Astrocyte (in vitro differentiated cells and primary cell): Measurements from ENCODE around the gene PSMG2. TPM values are rescaled to one million over a fixed set of nuclear protein-coding genes. Genes with fewer than 3 reads are reported as not detected.

Experiments used
- DNase-seq: peaks from one replicate; pipeline ENCODE4 v3.0.0-alpha.2; 2010; ENCODE audit warnings: low read depth
- FAIRE-seq: peaks from 2 replicates; lab custom pipeline; 2011; peaks lifted over from hg19 to GRCh38; lab: Jason Lieb, UNC
- H2AFZ ChIP-seq: 2 replicates; pipeline ENCODE4 v1.6.0; 2012; ENCODE audit warnings: low read depth, low read length, inconsistent platforms
- H3K27ac ChIP-seq: 2 replicates; pipeline ENCODE4 v1.5.1; 2011; ENCODE audit warnings: low read depth, low read length, inconsistent platforms
- H3K27me3 ChIP-seq: 2 replicates; pipeline ENCODE4 v1.6.0; 2011; ENCODE audit warnings: low read length, inconsistent platforms; ENCODE audit not compliant: insufficient read depth
- H3K36me3 ChIP-seq: 2 replicates; pipeline ENCODE4 v1.5.1; 2011; ENCODE audit warnings: low read length, inconsistent platforms; ENCODE audit not compliant: insufficient read depth
- H3K4me1 ChIP-seq: 2 replicates; pipeline ENCODE4 v1.5.1; 2011; ENCODE audit warnings: low read length, inconsistent platforms; ENCODE audit not compliant: insufficient read depth
- H3K4me2 ChIP-seq: 2 replicates; pipeline ENCODE4 v1.6.0; 2012; ENCODE audit warnings: low read length, inconsistent platforms
- H3K4me3 ChIP-seq: 2 replicates; pipeline ENCODE4 v1.5.1; 2011; ENCODE audit warnings: low read depth, mild to moderate bottlenecking, low read length, inconsistent platforms; ENCODE audit not compliant: insufficient read depth
- H3K79me2 ChIP-seq: 2 replicates; pipeline ENCODE4 v1.6.0; 2012; ENCODE audit warnings: mild to moderate bottlenecking, low read length, inconsistent platforms; ENCODE audit not compliant: insufficient read depth
- H3K9ac ChIP-seq: 2 replicates; pipeline ENCODE4 v1.6.0; 2012; ENCODE audit warnings: mild to moderate bottlenecking, low read length, inconsistent platforms
- H3K9me3 ChIP-seq: 2 replicates; pipeline ENCODE4 v1.5.1; 2012; ENCODE audit warnings: low read depth, mild to moderate bottlenecking, low read length, inconsistent platforms; ENCODE audit not compliant: insufficient read depth
- H4K20me1 ChIP-seq: 2 replicates; pipeline ENCODE4 v1.6.0; 2012; ENCODE audit warnings: low read length, inconsistent platforms; ENCODE audit not compliant: insufficient read depth
- H3K27ac Mint-ChIP-seq: one replicate; pipeline ENCODE4 v1.8.0; 2021; ENCODE audit warnings: mild to moderate bottlenecking, mixed read lengths; ENCODE audit not compliant: unreplicated experiment
- H3K27me3 Mint-ChIP-seq: one replicate; pipeline ENCODE4 v1.8.0; 2021; ENCODE audit warnings: low read depth, mixed read lengths; ENCODE audit not compliant: unreplicated experiment
- H3K36me3 Mint-ChIP-seq: one replicate; pipeline ENCODE4 v1.8.0; 2021; ENCODE audit warnings: low read depth, mixed read lengths; ENCODE audit not compliant: unreplicated experiment
- H3K4me1 Mint-ChIP-seq: one replicate; pipeline ENCODE4 v1.8.0; 2021; ENCODE audit warnings: low read depth, mixed read lengths; ENCODE audit not compliant: unreplicated experiment
- H3K4me3 Mint-ChIP-seq: one replicate; pipeline ENCODE4 v1.8.0; 2021; ENCODE audit warnings: mild to moderate bottlenecking, moderate library complexity, mixed read lengths; ENCODE audit not compliant: unreplicated experiment
- H3K9me3 Mint-ChIP-seq: one replicate; pipeline ENCODE4 v1.8.0; 2021; ENCODE audit warnings: mild to moderate bottlenecking, mixed read lengths; ENCODE audit not compliant: unreplicated experiment
- CTCF ChIP-seq: IDR thresholded peaks from 2 replicates; pipeline ENCODE4 v1.5.1; 2011; ENCODE audit warnings: low read depth, mild to moderate bottlenecking, inconsistent platforms, low read length, moderate library complexity; ENCODE audit not compliant: insufficient read depth
- EZH2 ChIP-seq: IDR thresholded peaks from 2 replicates; pipeline ENCODE4 v1.6.1; 2012; ENCODE audit warnings: mild to moderate bottlenecking, low read length, inconsistent platforms; ENCODE audit not compliant: insufficient read depth
- total RNA-seq: library from RNA; stranded (reverse); gene quantifications from 2 replicates; pipeline ENCODE4 v1.2.1, GENCODE V29; 2021

The PSMG2 gene
- total RNA-seq, 1 donor from 2014 or later, result 57.4 TPM

- Histone ChIP-seq H3K4me1 (peaks cover 6% of the 10 kb centered on the region), H3K4me3 (no peak overlapping the region), H2AFZ (no peak overlapping the region), H3K36me3 (no peaks in the 10 kb centered on the region), H3K9ac (no peak overlapping the region), H3K9me3 (no peaks in the 10 kb centered on the region), H3K27ac (no peak overlapping the region), H3K27me3 (no peaks in the 10 kb centered on the region), H3K79me2 (no peaks in the 10 kb centered on the region), H4K20me1 (no peaks in the 10 kb centered on the region), H3K4me2 (no peak overlapping the region)
- DNase-seq (peak; percentile 50), FAIRE-seq (no peak)
- TF ChIP-seq EZH2, result no peak
- TF ChIP-seq CTCF, result peak; percentile 62
- no peak overlapping the region for H3K27ac Mint-ChIP-seq
- H3K36me3 Mint-ChIP-seq, result no peaks in the 10 kb centered on the region
- peaks cover 7% of the 10 kb centered on the region for H3K4me1 Mint-ChIP-seq
- H3K9me3 Mint-ChIP-seq, result peaks cover 2% of the 10 kb centered on the region
- H3K27me3 Mint-ChIP-seq, result no peaks in the 10 kb centered on the region
- no peak overlapping the region for H3K4me3 Mint-ChIP-seq
Measured at GRCh38 chr18:12744103-12744502, 41.3 kb downstream of the PSMG2 start.

GRCh38 chr18:12745095-12745795 lies 42.4 kb downstream of the PSMG2 start:
- no peak for TF ChIP-seq CTCF
- TF ChIP-seq EZH2, result no peak
- no peaks in the 10 kb centered on the region for H3K9me3 ChIP-seq
- H3K4me3 ChIP-seq, result no peak overlapping the region
- H2AFZ ChIP-seq, result no peak overlapping the region
- no peak overlapping the region for H3K4me2 ChIP-seq
- Mint-ChIP-seq H3K4me1 (peaks cover 15% of the 10 kb centered on the region), H3K27ac (no peak overlapping the region), H3K36me3 (no peaks in the 10 kb centered on the region), H3K9me3 (peaks cover 3% of the 10 kb centered on the region), H3K4me3 (no peak overlapping the region), H3K27me3 (no peaks in the 10 kb centered on the region)
- no peak overlapping the region for H3K27ac ChIP-seq
- H4K20me1 ChIP-seq, result no peaks in the 10 kb centered on the region
- DNase-seq (no peak), FAIRE-seq (no peak)
- H3K79me2 ChIP-seq, result no peaks in the 10 kb centered on the region
- H3K9ac ChIP-seq, result no peak overlapping the region
- H3K36me3 ChIP-seq, result no peaks in the 10 kb centered on the region
- peaks cover 6% of the 10 kb centered on the region for H3K4me1 ChIP-seq
- no peaks in the 10 kb centered on the region for H3K27me3 ChIP-seq

- Mint-ChIP-seq H3K4me1 (peaks cover 19% of the 10 kb centered on the region), H3K9me3 (peaks cover 2% of the 10 kb centered on the region), H3K27me3 (no peaks in the 10 kb centered on the region), H3K36me3 (no peaks in the 10 kb centered on the region), H3K27ac (peak overlapping the region; percentile 56), H3K4me3 (no peak overlapping the region)
- no peaks in the 10 kb centered on the region for H3K36me3 ChIP-seq
- H3K27me3 ChIP-seq, result no peaks in the 10 kb centered on the region
- FAIRE-seq, result no peak
- no peaks in the 10 kb centered on the region for H3K4me1 ChIP-seq
- H3K9me3 ChIP-seq, result no peaks in the 10 kb centered on the region
- H3K9ac ChIP-seq, result no peak overlapping the region
- no peak overlapping the region for H3K4me2 ChIP-seq
- H3K4me3 ChIP-seq, result no peak overlapping the region
- no peak for TF ChIP-seq CTCF
- no peak for TF ChIP-seq EZH2
- H2AFZ ChIP-seq, result no peak overlapping the region
- H4K20me1 ChIP-seq, result no peaks in the 10 kb centered on the region
- peak; percentile 42 for DNase-seq
- no peak overlapping the region for H3K27ac ChIP-seq
- no peaks in the 10 kb centered on the region for H3K79me2 ChIP-seq
Measured at GRCh38 chr18:12747530-12748315, 44.9 kb downstream of the PSMG2 start.
